Head of caudate nucleus (tissue), 42 donors: ENCODE data around the gene RHOH.

ENCODE experiments used
- DNase-seq, 42 donors: peaks; one replicate each; pipeline versions ENCODE4 v3.0.0 to v3.0.0-alpha.2; 2020 to 2021; ENCODE audit warnings: mixed read lengths in 7 of 42
- intact Hi-C: fragments of 100-400 bp; cut with DNase I; formaldehyde crosslinking; loops from one replicate; pipeline ENCODE4 v1.15.0; 2022

RHOH gene

DNA sequence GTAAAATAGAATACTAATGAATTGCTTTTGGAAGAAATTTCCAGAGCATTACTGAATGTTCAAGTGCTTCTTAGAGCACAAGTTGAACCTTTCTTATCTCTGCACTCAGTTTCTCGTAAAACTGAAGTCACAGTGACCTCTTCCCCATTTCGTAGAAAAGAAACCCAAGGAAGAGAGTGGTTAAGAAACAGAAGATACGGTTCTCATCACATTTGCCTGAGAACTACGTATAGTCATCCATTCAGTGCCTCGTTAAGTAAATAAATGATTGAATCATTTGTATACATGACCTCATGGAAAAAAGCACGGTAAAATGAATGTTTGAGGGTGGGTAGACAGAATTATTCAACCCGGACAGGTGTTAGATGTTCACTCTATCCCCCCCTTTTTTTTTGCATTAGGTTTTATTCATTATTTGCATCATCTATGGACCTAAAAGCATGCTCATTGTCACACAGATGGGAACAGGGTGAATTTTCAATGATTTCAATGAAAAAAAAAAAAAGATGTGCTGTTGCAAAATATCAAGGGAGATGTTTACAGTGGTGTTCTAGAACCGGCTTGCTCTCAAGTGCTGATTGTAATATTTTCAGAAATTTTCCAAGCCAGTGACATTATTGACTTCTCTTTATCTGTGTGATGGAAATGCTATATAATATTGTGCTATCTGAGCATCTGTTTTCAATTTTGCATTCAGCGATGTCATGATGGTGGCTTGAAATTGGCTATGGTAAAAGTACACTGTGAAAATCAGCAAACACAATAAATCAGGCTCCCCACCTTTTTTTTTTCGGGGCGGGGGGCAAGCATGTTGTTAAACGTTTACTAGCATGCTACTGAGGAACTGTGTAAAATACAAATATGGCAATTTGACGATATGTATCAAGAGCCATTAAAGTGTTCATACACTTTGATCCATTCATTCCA lies 4.3 kb downstream of the RHOH start:
- intact Hi-C loops: no loop called here
- DNase-seq: no peak

DNA sequence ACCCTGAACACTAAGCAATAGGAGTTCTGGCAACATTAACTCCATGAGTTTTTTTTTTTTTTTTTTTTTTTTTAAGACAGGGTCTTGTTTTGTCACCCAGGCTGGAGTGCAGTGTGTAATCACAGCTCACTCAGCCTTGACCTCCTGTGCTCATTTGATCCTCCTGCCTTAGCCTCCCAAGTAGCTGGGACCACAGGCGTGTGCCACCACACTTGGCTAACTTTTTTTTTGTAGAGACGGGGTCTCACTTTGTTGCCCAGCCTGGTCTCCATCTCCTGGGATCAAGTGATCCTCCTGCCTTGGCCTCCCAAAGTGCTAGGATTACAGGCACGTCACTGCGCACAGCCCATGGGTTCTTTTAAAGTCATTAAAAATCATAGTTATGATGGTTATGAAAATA lies 5.1 kb downstream of the RHOH start:
- intact Hi-C loops: no loop called here
- no peak for DNase-seq

DNA sequence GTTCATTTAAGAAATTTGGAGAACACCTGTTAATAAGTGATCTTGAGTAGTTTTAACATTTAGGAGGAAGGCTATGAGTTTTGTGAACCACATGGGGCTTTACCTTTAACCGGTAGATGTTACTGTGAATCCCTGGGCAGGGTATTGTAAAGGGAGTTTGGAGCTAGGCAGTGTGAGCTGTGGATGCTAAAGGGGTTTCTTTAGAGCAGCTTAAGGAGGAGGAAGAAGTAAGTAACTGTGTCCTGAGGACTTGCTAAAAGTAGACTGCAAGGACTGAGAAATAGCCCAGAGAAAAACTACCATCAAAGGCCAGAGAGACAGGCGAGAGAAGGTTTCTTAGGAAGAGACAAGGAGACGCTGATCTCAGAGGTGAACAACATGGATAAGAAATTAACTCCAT lies 5.6 kb downstream of the RHOH start:
- intact Hi-C loops: no loop called here
- no peak for DNase-seq

- intact Hi-C loops: no loop called here
- no peak for DNase-seq
Observed at GRCh38 chr4:40204507-40205258, 7.9 kb downstream of the RHOH start.

GRCh38 chr4:40205259-40206198 lies 8.7 kb downstream of the RHOH start:
- intact Hi-C loops: no loop called here
- DNase-seq: peak in 8 of 42 donors; percentile 10 to 42 (median 16)

DNA sequence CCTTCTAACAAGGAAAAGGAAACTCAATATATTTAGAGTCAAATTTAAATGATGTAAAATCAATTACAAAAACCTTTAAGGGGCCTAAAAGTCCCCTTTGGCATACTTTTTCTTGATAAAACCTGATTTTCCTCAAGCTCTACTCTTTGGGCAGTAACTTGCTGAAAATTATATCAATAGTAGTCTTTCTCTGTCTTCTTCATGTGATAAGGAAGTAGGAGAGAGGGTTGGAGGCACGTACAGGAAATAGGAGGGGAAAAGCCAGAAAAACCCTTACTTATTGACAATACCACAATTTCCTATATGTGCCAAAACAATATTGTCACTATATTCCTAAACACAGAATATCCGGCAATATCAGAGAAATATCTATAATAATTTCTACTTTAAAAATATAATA lies 9.6 kb downstream of the RHOH start:
- intact Hi-C loops: no loop called here
- no peak for DNase-seq

- no peak for DNase-seq
- intact Hi-C loops: no loop called here
Observed at GRCh38 chr4:40209401-40209800, 12.6 kb downstream of the RHOH start.

GRCh38 chr4:40210776-40211175 lies 13.9 kb downstream of the RHOH start:
- intact Hi-C loops: no loop called here

DNA sequence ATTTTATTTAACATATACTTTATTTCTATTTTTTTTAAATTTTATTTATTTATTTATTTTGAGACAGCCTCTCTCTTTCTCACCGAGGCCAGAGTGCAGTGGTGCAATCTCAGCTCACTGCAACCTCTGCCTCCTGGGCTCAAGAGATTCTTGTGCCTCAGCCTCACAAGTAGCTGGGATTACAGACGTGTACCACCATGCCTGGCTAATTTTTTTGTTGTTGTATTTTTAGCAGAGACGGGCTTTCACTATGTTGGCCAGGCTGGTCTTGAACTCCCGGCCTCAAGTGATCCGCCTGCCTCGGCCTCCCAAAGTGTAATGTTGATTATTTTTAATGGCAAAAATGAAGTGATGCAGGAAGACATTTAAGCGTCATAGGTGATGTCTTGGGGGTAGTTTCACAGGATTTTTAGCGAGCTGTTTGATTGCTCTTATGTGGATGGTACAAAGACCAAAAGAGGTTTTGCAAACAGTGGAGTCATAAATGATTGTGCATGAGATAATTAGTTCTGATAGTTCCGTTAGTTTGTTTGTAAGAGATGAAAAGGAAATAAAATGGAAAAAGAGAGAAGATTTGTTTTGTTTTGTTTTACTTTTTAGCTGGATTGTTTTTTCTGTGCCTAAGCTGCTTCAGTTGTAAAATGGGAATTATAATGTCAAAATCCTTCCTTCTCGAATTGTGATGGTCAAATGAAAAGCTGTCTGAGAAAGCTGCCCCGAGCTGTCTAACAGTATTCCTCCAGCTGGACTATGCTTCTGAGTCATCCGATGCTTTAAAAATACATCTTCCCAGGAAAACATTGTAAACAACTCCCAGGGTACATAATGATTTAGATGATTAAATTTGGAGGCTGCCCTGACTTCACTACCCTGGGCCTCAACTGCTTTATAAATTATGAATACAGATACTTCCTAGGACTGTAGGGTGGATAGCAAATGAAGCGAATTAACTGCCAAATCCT lies 14.7 kb downstream of the RHOH start:
- no peak for DNase-seq
- intact Hi-C loops: no loop called here

More at GRCh38 chr4:40210776-40211175, 13.9 kb downstream of the RHOH start:
- no peak for DNase-seq

DNA sequence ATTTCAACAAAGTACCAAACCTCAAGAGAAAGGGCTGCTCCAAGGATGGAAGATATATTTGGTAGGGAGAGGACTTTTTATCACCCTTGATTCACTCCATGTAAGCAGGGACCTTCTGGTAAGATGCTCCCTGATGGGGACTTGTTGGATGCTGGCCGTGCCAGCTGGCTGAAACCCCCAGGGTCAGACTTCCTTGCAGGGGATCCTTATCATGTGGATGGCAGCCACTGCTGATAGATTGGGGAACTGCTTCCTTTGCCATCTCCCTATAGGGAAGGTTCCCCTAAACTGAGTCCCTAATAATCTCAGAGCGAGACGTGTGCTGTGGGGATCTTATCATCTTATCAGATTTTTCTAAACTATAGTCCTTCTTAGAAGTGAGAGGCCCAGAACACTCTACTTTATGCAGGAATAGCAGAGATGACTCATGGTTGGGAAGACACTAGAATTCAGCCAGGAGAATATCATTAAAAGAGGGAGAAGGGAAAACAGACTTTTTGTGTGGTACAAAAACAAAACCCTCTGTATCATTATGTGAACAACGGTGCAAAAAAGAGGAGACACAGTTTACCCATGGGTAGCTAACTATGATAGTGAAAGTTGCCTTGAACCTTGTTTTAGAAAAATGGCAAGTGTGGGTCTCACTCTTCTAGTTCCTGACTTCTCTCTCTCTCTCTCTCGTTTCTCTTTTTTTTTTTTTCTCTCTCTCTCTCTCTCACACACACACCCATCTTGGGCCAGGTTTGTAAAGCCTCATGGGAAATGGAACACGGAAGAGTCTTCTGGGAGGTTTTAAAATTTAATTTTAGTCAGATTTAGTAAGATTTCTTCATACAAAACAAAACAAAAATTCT lies 16.1 kb downstream of the RHOH start:
- intact Hi-C loops: no loop called here

DNA sequence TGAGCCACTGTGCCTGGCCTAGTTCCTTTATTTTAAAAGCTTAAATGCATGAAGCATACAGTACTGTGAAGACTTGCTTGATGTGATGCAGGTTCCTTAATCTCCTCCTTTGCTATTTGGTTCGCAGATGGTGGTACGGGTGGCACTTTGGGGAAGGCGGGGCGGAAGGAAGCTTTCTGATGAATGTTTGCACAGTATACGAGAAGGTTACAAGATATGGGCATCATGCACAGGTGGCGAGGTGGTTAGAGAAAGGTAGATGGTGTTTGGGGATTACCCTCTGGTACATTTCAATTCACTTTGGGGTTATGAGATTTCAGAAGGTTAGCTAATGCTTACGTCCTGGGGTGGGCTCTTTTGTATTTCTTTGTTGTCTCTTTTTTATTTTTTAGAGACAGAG lies 17.2 kb downstream of the RHOH start:
- no peak for DNase-seq
- intact Hi-C loops: no loop called here

More for the DNA sequence above, 16.1 kb downstream of the RHOH start:
- no peak for DNase-seq

DNA sequence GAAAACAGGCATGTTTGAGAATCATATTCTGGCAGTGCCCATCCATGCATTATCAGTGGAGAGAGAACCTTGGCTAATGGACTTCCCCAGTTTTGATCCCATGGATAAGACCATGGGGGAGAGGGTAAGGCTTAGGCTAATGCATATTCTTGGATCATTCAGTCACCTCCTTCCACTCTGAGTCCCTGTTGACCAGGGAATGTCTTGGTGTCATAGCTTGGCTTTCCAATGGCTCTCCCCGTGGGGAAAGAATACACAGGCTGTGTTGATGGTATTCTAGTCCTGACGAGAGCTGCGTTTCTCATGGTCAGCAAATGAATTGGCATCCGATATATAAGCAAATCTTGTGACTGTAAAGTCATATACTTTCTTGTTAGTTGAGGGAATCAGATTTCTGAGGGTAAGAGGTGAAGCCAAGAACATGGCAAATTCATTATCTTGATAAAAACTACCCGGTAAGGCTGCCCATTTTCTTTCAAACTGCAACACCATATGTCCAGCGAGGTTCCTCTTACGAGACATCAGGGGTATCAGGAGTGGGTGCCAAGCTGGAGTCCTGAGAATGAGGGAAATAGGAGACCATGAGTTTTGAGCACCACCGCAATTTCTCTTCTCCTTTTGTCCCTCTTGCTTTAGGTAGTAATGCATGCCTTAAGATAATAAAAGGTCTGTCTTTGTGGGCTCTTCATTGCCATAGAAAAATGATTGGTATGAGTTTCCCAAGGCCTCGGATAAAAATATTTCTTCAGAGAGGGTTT lies 18.0 kb downstream of the RHOH start:
- intact Hi-C loops: no loop called here
- no peak for DNase-seq

- DNase-seq: no peak
- intact Hi-C loops: no loop called here
Observed at GRCh38 chr4:40216622-40217366, 20.0 kb downstream of the RHOH start.

DNA sequence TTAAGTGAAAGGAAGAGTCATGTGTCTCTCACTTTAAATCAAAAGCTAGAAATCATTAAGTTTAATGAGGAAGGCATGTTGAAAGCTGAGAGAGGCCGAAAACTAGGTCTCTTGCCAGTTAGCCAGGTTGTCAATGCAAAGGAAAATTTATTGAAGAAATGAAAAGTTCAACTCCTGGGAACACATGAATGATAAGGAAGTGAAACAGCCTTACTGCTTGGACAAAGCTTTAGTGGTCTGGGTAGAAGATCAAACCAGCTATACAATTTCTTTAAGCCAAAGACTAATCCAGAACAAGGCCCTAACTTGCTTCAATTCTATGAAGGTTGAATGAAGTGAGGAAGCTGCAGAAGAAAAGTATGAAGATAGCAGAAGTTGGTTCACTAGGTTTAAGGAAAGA lies 24.9 kb downstream of the RHOH start:
- no peak for DNase-seq
- intact Hi-C loops: no loop called here

GRCh38 chr4:40223343-40223742 lies 26.5 kb downstream of the RHOH start:
- intact Hi-C loops: no loop called here
- peak in 1 of 42 donors; percentile 22 for DNase-seq

DNA sequence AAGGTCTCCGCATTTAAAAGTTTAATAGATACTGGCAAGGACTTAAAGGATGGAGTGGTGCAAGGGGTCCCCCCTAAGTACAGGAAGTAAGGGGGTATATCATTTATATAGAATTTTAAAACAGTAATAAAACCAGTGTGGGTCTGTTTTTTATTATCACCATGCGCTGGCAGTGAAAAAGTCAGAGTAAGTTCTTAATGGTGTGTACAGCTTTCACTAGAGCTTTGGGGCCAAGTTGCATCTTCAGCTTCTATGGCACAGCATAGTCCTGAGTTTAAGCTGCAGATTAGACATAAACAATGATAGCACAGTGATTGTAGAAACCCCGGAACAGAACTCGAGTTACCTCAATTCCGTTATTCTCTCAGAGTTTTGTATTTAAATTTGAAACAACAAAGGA lies 27.6 kb downstream of the RHOH start:
- no peak for DNase-seq
- intact Hi-C loops: no loop called here
